ENCODE results near the gene MAN2B1.

The MAN2B1 gene

DNA sequence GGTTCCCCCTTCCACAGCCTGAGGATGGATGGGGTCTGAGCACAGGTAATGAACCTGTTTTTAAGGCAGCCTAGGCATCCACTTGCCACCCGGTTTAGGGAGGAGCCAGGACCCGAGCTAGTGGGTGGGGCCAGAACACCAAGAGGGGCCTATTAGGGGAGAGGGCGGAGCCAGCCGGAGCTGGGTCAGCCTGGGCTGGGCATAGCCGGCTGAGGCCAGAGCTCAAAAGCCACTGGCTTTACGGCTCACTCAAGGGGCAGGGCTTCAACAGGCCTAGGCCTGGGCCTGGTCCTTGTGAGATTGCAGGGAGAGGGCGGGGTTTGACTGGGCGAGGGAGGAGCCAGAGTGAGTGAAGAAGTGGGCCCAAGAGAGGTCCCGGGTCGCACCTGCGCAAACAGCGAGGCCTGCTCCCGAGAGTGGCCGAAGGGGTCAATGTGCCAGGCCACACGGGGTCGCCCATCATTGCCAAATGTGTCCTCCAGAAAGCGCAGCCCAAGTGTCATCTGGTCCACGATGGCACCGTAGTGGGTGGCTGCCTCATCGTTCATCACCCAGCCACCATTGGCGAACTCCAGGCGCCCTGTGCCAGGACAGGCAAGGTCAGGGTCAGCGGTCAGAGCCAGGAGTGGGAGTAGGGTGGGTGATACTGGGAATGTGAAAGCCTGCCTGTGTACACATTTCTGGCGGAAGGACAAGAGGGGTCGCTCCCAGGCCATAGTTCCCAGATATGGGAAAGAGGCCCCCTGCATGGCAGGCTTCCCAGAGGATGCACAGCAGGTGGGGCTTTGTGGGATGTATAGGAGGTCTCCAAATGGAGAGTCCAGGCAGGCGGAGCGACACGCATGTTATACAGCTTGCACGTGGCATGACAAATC lies 1.9 kb downstream of the MAN2B1 start:
- H3K79me2 ChIP-seq (ENCODE audit: low read length), result peaks cover 65% of the 10 kb centered on the region
- peak overlapping the region; percentile 91 for H3K4me3 ChIP-seq (ENCODE audit: low read length)
- H4K20me1 ChIP-seq (ENCODE audit: insufficient read depth, low read length), result no peaks in the 10 kb centered on the region
- H3K27me3 ChIP-seq (ENCODE audit: low read depth, low read length), result no peaks in the 10 kb centered on the region
- H3K9me3 ChIP-seq (ENCODE audit: insufficient read depth, low read length), result no peaks in the 10 kb centered on the region
- peaks cover 30% of the 10 kb centered on the region for H3K4me1 ChIP-seq (ENCODE audit: low read length)
- H3K27ac ChIP-seq (ENCODE audit: low read length), result peak overlapping the region; percentile 85
- TF ChIP-seq EZH2phosphoT487 (IDR thresholded peaks at IDR 0.05; ENCODE audit: low read depth) (no peak), CTCF (IDR thresholded peaks at IDR 0.05; ENCODE audit: low read depth, low read length) (no peak)
- H2AFZ ChIP-seq (ENCODE audit: low read depth, low read length), result no peak overlapping the region
- peaks cover 45% of the 10 kb centered on the region for H3K36me3 ChIP-seq (replicated peaks; ENCODE audit: low read depth, low read length)
- H3K4me2 ChIP-seq (ENCODE audit: low read length), result peak overlapping the region; percentile 83
- peak overlapping the region; percentile 56; the same call in 1 of the 2 replicates for H3K9ac ChIP-seq (ENCODE audit: low read length)

- no peak overlapping the region for H3K4me2 ChIP-seq (ENCODE audit: low read length)
These were observed 5.6 kb downstream of the MAN2B1 start for GRCh38 chr19:12660980-12661379.

DNA sequence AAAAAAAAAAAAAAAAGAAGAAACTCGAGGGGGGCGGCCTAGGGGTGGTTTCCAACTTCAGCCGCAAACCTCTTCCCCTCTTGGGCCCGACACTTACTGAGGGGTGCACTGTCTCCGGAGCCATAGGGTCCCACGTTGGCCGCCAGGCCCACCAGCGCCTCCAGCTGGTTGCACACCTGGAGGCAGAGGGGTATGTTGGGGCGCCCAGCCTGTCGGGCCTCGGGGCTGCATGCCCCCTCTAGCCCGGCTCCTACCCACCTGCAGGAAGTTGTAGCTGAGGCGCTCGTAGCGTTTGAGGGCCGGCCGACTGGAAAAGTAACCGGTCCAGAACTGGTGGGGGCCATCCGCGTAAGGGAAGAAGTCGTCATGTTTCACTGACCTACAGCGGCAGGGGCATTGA lies 8.6 kb downstream of the MAN2B1 start:
- Histone ChIP-seq H3K4me1 (ENCODE audit: low read length) (no peaks in the 10 kb centered on the region), H3K79me2 (ENCODE audit: low read length) (peaks cover 26% of the 10 kb centered on the region), H3K27ac (ENCODE audit: low read length) (no peak overlapping the region), H3K36me3 (replicated peaks; ENCODE audit: low read depth, low read length) (peaks cover 68% of the 10 kb centered on the region), H3K4me3 (ENCODE audit: low read length) (no peak overlapping the region), H3K9ac (ENCODE audit: low read length) (no peak overlapping the region), H3K9me3 (ENCODE audit: insufficient read depth, low read length) (no peaks in the 10 kb centered on the region), H4K20me1 (ENCODE audit: insufficient read depth, low read length) (peaks cover 14% of the 10 kb centered on the region), H3K27me3 (ENCODE audit: low read depth, low read length) (no peaks in the 10 kb centered on the region), H3K4me2 (ENCODE audit: low read length) (no peak overlapping the region), H2AFZ (ENCODE audit: low read depth, low read length) (no peak overlapping the region)
- TF ChIP-seq EZH2phosphoT487 (IDR thresholded peaks at IDR 0.05; ENCODE audit: low read depth), result no peak
- 0 out of 2 replicates have a peak, but pooled peaks have one; percentile 6 for TF ChIP-seq CTCF (IDR thresholded peaks at IDR 0.05; ENCODE audit: low read depth, low read length)

More at GRCh38 chr19:12660980-12661379, 5.6 kb downstream of the MAN2B1 start:
- Histone ChIP-seq H3K36me3 (replicated peaks; ENCODE audit: low read depth, low read length) (peaks cover 73% of the 10 kb centered on the region), H3K27me3 (ENCODE audit: low read depth, low read length) (no peaks in the 10 kb centered on the region), H3K4me1 (ENCODE audit: low read length) (peaks cover 15% of the 10 kb centered on the region), H3K4me3 (ENCODE audit: low read length) (no peak overlapping the region), H2AFZ (ENCODE audit: low read depth, low read length) (no peak overlapping the region), H4K20me1 (ENCODE audit: insufficient read depth, low read length) (peaks cover 6% of the 10 kb centered on the region; the same call in 1 of the 2 replicates), H3K9me3 (ENCODE audit: insufficient read depth, low read length) (no peaks in the 10 kb centered on the region), H3K9ac (ENCODE audit: low read length) (no peak overlapping the region), H3K79me2 (ENCODE audit: low read length) (peaks cover 46% of the 10 kb centered on the region), H3K27ac (ENCODE audit: low read length) (no peak overlapping the region)
- TF ChIP-seq EZH2phosphoT487 (IDR thresholded peaks at IDR 0.05; ENCODE audit: low read depth) (no peak), CTCF (IDR thresholded peaks at IDR 0.05; ENCODE audit: low read depth, low read length) (no peak)

- H3K4me1 ChIP-seq (ENCODE audit: low read length), result no peaks in the 10 kb centered on the region
- H3K9me3 ChIP-seq (ENCODE audit: insufficient read depth, low read length), result no peaks in the 10 kb centered on the region
- no peak overlapping the region for H2AFZ ChIP-seq (ENCODE audit: low read depth, low read length)
- no peaks in the 10 kb centered on the region for H3K27me3 ChIP-seq (ENCODE audit: low read depth, low read length)
- no peak overlapping the region for H3K4me3 ChIP-seq (ENCODE audit: low read length)
- H3K36me3 ChIP-seq (replicated peaks; ENCODE audit: low read depth, low read length), result peaks cover 67% of the 10 kb centered on the region
- H3K4me2 ChIP-seq (ENCODE audit: low read length), result no peak overlapping the region
- peaks cover 14% of the 10 kb centered on the region for H4K20me1 ChIP-seq (ENCODE audit: insufficient read depth, low read length)
- TF ChIP-seq EZH2phosphoT487 (IDR thresholded peaks at IDR 0.05; ENCODE audit: low read depth) (no peak), CTCF (IDR thresholded peaks at IDR 0.05; ENCODE audit: low read depth, low read length) (no peak)
- no peak overlapping the region for H3K9ac ChIP-seq (ENCODE audit: low read length)
- H3K27ac ChIP-seq (ENCODE audit: low read length), result no peak overlapping the region
- H3K79me2 ChIP-seq (ENCODE audit: low read length), result peaks cover 26% of the 10 kb centered on the region
These were observed 9.5 kb downstream of the MAN2B1 start for GRCh38 chr19:12656899-12657571.
